Glutamatergic neuron (in vitro differentiated cells): ENCODE measurements around the gene CCDC9. TPM values are rescaled to one million over a fixed set of nuclear protein-coding genes. Genes with fewer than 3 reads are reported as not detected.

ENCODE experiments used
- DNase-seq: peaks from one replicate; pipeline ENCODE4 v3.0.0; 2022
- H3K27ac Mint-ChIP-seq: one replicate; pipeline ENCODE4 v1.8.0; 2020; ENCODE audit warnings: mild to moderate bottlenecking, mixed read lengths, inconsistent platforms; ENCODE audit not compliant: unreplicated experiment
- H3K27me3 Mint-ChIP-seq: one replicate; pipeline ENCODE4 v1.8.0; 2020; ENCODE audit warnings: mild to moderate bottlenecking, moderate library complexity, mixed read lengths, inconsistent platforms; ENCODE audit not compliant: unreplicated experiment
- H3K36me3 Mint-ChIP-seq: one replicate; pipeline ENCODE4 v1.8.0; 2020; ENCODE audit warnings: mild to moderate bottlenecking, mixed read lengths, inconsistent platforms; ENCODE audit not compliant: unreplicated experiment
- H3K4me1 Mint-ChIP-seq: one replicate; pipeline ENCODE4 v1.8.0; 2020; ENCODE audit warnings: mild to moderate bottlenecking, low read depth, mixed read lengths, inconsistent platforms; ENCODE audit not compliant: unreplicated experiment
- H3K4me3 Mint-ChIP-seq: one replicate; pipeline ENCODE4 v1.8.0; 2020; ENCODE audit warnings: mild to moderate bottlenecking, mixed read lengths, inconsistent platforms; ENCODE audit not compliant: unreplicated experiment
- H3K9me3 Mint-ChIP-seq: one replicate; pipeline ENCODE4 v1.8.0; 2020; ENCODE audit warnings: mild to moderate bottlenecking, moderate library complexity, mixed read lengths, inconsistent platforms; ENCODE audit not compliant: unreplicated experiment
- total RNA-seq: library from RNA; stranded (reverse); fragmentation: NEBNext Ultra II Directional; extraction: Animal tissue kit (Norgen Biotek cat#: 25700); gene quantifications from one replicate; pipeline ENCODE4 v1.2.1, GENCODE V29; 2021; ENCODE audit not compliant: unreplicated experiment
- TF ChIP-seq, protein P1 (sequence below): fragments of 200-600 bp; sonication (generic); IDR thresholded peaks from one replicate; pipeline ENCODE4 v1.5.0; 2021; ENCODE audit not compliant: partially characterized antibody, unreplicated experiment

CCDC9 gene
- total RNA-seq, 1 donor from 2014 or later: 16.8 TPM

GRCh38 chr19:47310323-47310722 lies 54.0 kb downstream of the CCDC9 start:
- Mint-ChIP-seq H3K4me3 (no peak overlapping the region), H3K36me3 (no peaks in the 10 kb centered on the region), H3K9me3 (peaks cover 4% of the 10 kb centered on the region), H3K4me1 (no peaks in the 10 kb centered on the region), H3K27ac (no peak overlapping the region), H3K27me3 (no peaks in the 10 kb centered on the region)
- no peak for DNase-seq
- TF ChIP-seq, protein P1, sequence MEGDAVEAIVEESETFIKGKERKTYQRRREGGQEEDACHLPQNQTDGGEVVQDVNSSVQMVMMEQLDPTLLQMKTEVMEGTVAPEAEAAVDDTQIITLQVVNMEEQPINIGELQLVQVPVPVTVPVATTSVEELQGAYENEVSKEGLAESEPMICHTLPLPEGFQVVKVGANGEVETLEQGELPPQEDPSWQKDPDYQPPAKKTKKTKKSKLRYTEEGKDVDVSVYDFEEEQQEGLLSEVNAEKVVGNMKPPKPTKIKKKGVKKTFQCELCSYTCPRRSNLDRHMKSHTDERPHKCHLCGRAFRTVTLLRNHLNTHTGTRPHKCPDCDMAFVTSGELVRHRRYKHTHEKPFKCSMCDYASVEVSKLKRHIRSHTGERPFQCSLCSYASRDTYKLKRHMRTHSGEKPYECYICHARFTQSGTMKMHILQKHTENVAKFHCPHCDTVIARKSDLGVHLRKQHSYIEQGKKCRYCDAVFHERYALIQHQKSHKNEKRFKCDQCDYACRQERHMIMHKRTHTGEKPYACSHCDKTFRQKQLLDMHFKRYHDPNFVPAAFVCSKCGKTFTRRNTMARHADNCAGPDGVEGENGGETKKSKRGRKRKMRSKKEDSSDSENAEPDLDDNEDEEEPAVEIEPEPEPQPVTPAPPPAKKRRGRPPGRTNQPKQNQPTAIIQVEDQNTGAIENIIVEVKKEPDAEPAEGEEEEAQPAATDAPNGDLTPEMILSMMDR: no peak

DNA sequence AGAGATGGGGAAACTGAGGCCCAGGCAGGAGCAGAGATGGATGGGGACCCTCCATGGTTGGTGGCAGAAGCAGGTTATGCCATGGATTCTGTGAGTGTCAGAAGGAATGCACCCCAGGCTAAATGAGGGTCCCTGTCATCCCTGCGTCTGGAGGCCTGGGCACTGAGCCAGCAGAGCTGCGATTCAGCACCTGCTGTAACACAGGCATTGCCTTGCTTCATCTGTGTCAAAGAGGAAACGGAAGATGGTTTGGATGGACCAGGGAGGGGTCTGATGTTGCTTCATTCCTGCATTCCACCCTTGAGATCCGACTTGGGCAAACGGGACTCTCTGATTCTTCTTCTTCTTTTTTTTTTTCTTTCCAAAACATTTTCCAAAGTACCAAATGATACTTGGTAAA lies 54.5 kb downstream of the CCDC9 start:
- Mint-ChIP-seq H3K36me3 (no peaks in the 10 kb centered on the region), H3K27ac (no peak overlapping the region), H3K4me1 (no peaks in the 10 kb centered on the region), H3K9me3 (peaks cover 3% of the 10 kb centered on the region), H3K4me3 (no peak overlapping the region), H3K27me3 (no peaks in the 10 kb centered on the region)
- TF ChIP-seq, protein P1: no peak
- no peak for DNase-seq

GRCh38 chr19:47312366-47313006 lies 56.2 kb downstream of the CCDC9 start:
- TF ChIP-seq, protein P1: no peak
- Mint-ChIP-seq H3K4me1 (no peaks in the 10 kb centered on the region), H3K4me3 (no peak overlapping the region), H3K9me3 (peaks cover 5% of the 10 kb centered on the region), H3K36me3 (no peaks in the 10 kb centered on the region), H3K27ac (no peak overlapping the region), H3K27me3 (no peaks in the 10 kb centered on the region)
- no peak for DNase-seq

- Mint-ChIP-seq H3K27me3 (no peaks in the 10 kb centered on the region), H3K9me3 (peaks cover 5% of the 10 kb centered on the region), H3K27ac (no peak overlapping the region), H3K4me1 (no peaks in the 10 kb centered on the region), H3K4me3 (no peak overlapping the region), H3K36me3 (no peaks in the 10 kb centered on the region)
- TF ChIP-seq, protein P1: no peak
- DNase-seq: no peak
These were observed 57.5 kb downstream of the CCDC9 start for GRCh38 chr19:47313754-47314295.

GRCh38 chr19:47315125-47315821 lies 58.9 kb downstream of the CCDC9 start:
- Mint-ChIP-seq H3K36me3 (peaks cover under 1% of the 10 kb centered on the region), H3K4me3 (no peak overlapping the region), H3K9me3 (peaks cover 7% of the 10 kb centered on the region), H3K27ac (no peak overlapping the region), H3K4me1 (no peaks in the 10 kb centered on the region), H3K27me3 (no peaks in the 10 kb centered on the region)
- TF ChIP-seq, protein P1: no peak
- DNase-seq: no peak
